Activated CD8-positive, alpha-beta memory T cell treated with anti-CD3 and anti-CD28 coated beads, Interleukin-2, amount 10 ng/mL, durations not matched to agents 7 days and 5 days (primary cell): ENCODE data around the gene CALD1. TPM values are rescaled to one million over a fixed set of nuclear protein-coding genes. Genes with fewer than 3 reads are reported as not detected.

Source experiments
- ATAC-seq: fragments of 150-1000 bp; cut with Tn5 transposase; one replicate; pipeline ENCODE4 v1.10.0; 2021; ENCODE audit warnings: moderate library complexity
- CTCF ChIA-PET: fragments of 350-600 bp; sonication (Branson Sonifier 250); formaldehyde crosslinking; loops from one replicate; lab custom pipeline; 2021; ENCODE audit warnings: antibody characterized with exemption; lab: Charles Lee
- DNase-seq: peaks from one replicate; pipeline ENCODE4 v3.0.0-alpha.2; 2020
- H3K27ac Mint-ChIP-seq: one replicate; pipeline ENCODE4 v1.8.0; 2021; ENCODE audit warnings: mild to moderate bottlenecking, mixed read lengths
- H3K27me3 Mint-ChIP-seq: one replicate; pipeline ENCODE4 v1.8.0; 2021; ENCODE audit warnings: mixed read lengths
- H3K36me3 Mint-ChIP-seq: one replicate; pipeline ENCODE4 v1.8.0; 2021; ENCODE audit warnings: mild to moderate bottlenecking, mixed read lengths
- H3K4me1 Mint-ChIP-seq: one replicate; pipeline ENCODE4 v1.8.0; 2021; ENCODE audit warnings: mixed read lengths
- H3K4me3 Mint-ChIP-seq: one replicate; pipeline ENCODE4 v1.8.0; 2021; ENCODE audit warnings: mild to moderate bottlenecking, moderate library complexity, mixed read lengths
- H3K9me3 Mint-ChIP-seq: one replicate; pipeline ENCODE4 v1.8.0; 2022; ENCODE audit warnings: low read depth, mixed read lengths
- total RNA-seq, 2 experiments: library from RNA; stranded (reverse); gene quantifications; one replicate each; pipeline ENCODE4 v1.2.3, GENCODE V29; 2021

Gene CALD1
- total RNA-seq, 2 experiments from 2014 or later, result 0.47 TPM; not detected in 1

GRCh38 chr7:134829380-134829986, 50.0 kb downstream of the CALD1 start:
- ATAC-seq (no peak), DNase-seq (no peak)
- H3K27ac Mint-ChIP-seq, result no peak overlapping the region
- H3K27me3 Mint-ChIP-seq, result peaks cover 5% of the 10 kb centered on the region
- H3K4me1 Mint-ChIP-seq, result no peaks in the 10 kb centered on the region
- CTCF ChIA-PET, result no interaction called here
- H3K9me3 Mint-ChIP-seq, result no peaks in the 10 kb centered on the region
- no peaks in the 10 kb centered on the region for H3K36me3 Mint-ChIP-seq
- no peak overlapping the region for H3K4me3 Mint-ChIP-seq

GRCh38 chr7:134831862-134832261, 52.4 kb downstream of the CALD1 start:
- no peaks in the 10 kb centered on the region for H3K9me3 Mint-ChIP-seq
- H3K27me3 Mint-ChIP-seq, result no peaks in the 10 kb centered on the region
- CTCF ChIA-PET, result no interaction called here
- H3K36me3 Mint-ChIP-seq, result no peaks in the 10 kb centered on the region
- no peak overlapping the region for H3K4me3 Mint-ChIP-seq
- no peak for ATAC-seq
- no peaks in the 10 kb centered on the region for H3K4me1 Mint-ChIP-seq
- no peak for DNase-seq
- H3K27ac Mint-ChIP-seq, result no peak overlapping the region

- Mint-ChIP-seq H3K9me3 (no peaks in the 10 kb centered on the region), H3K4me3 (no peak overlapping the region), H3K27ac (no peak overlapping the region), H3K4me1 (no peaks in the 10 kb centered on the region), H3K27me3 (no peaks in the 10 kb centered on the region), H3K36me3 (no peaks in the 10 kb centered on the region)
- CTCF ChIA-PET, result no interaction called here
- DNase-seq, result no peak
- ATAC-seq, result no peak
Observed at GRCh38 chr7:134832367-134832766, 52.9 kb downstream of the CALD1 start.

GRCh38 chr7:134834689-134835462, 55.4 kb downstream of the CALD1 start:
- Mint-ChIP-seq H3K36me3 (no peaks in the 10 kb centered on the region), H3K27ac (no peak overlapping the region), H3K27me3 (peaks cover 5% of the 10 kb centered on the region), H3K4me1 (no peaks in the 10 kb centered on the region), H3K4me3 (no peak overlapping the region), H3K9me3 (no peaks in the 10 kb centered on the region)
- DNase-seq, result no peak
- CTCF ChIA-PET, result no interaction called here
- ATAC-seq, result no peak

GRCh38 chr7:134835463-134835823, 56.0 kb downstream of the CALD1 start:
- Mint-ChIP-seq H3K4me3 (no peak overlapping the region), H3K27ac (no peak overlapping the region), H3K4me1 (no peaks in the 10 kb centered on the region), H3K27me3 (peaks cover 11% of the 10 kb centered on the region), H3K9me3 (no peaks in the 10 kb centered on the region), H3K36me3 (no peaks in the 10 kb centered on the region)
- ATAC-seq (no peak), DNase-seq (no peak)
- CTCF ChIA-PET, result no interaction called here

- no peak for DNase-seq
- Mint-ChIP-seq H3K9me3 (no peaks in the 10 kb centered on the region), H3K27ac (no peak overlapping the region), H3K27me3 (peaks cover 12% of the 10 kb centered on the region), H3K36me3 (no peaks in the 10 kb centered on the region), H3K4me3 (no peak overlapping the region), H3K4me1 (no peaks in the 10 kb centered on the region)
- no peak for ATAC-seq
- CTCF ChIA-PET, result no interaction called here
Observed at GRCh38 chr7:134836447-134836846, 57.0 kb downstream of the CALD1 start.

GRCh38 chr7:134839298-134839697, 59.9 kb downstream of the CALD1 start:
- CTCF ChIA-PET, result interaction anchor here (0.6 kb wide), 1 partner anchor 25 kb away, joined by 3 read pairs; no protein-coding TSS in a partner anchor
- no peak for ATAC-seq
- no peaks in the 10 kb centered on the region for H3K9me3 Mint-ChIP-seq
- no peak overlapping the region for H3K4me3 Mint-ChIP-seq
- H3K27ac Mint-ChIP-seq, result no peak overlapping the region
- peaks cover 12% of the 10 kb centered on the region for H3K27me3 Mint-ChIP-seq
- H3K36me3 Mint-ChIP-seq, result no peaks in the 10 kb centered on the region
- no peak for DNase-seq
- no peaks in the 10 kb centered on the region for H3K4me1 Mint-ChIP-seq

GRCh38 chr7:134842062-134842461, 62.6 kb downstream of the CALD1 start:
- Mint-ChIP-seq H3K27me3 (peaks cover 12% of the 10 kb centered on the region), H3K27ac (no peak overlapping the region), H3K4me3 (no peak overlapping the region), H3K36me3 (no peaks in the 10 kb centered on the region), H3K9me3 (no peaks in the 10 kb centered on the region), H3K4me1 (no peaks in the 10 kb centered on the region)
- no peak for ATAC-seq
- no peak for DNase-seq
- CTCF ChIA-PET, result no interaction called here

GRCh38 chr7:134842886-134843430, 63.5 kb downstream of the CALD1 start:
- no peaks in the 10 kb centered on the region for H3K36me3 Mint-ChIP-seq
- H3K27ac Mint-ChIP-seq, result no peak overlapping the region
- CTCF ChIA-PET, result no interaction called here
- no peak for ATAC-seq
- no peaks in the 10 kb centered on the region for H3K9me3 Mint-ChIP-seq
- peaks cover 12% of the 10 kb centered on the region for H3K27me3 Mint-ChIP-seq
- no peaks in the 10 kb centered on the region for H3K4me1 Mint-ChIP-seq
- H3K4me3 Mint-ChIP-seq, result no peak overlapping the region
- DNase-seq, result no peak

- DNase-seq (no peak), ATAC-seq (no peak)
- Mint-ChIP-seq H3K27me3 (peaks cover 12% of the 10 kb centered on the region), H3K4me1 (no peaks in the 10 kb centered on the region), H3K27ac (no peak overlapping the region), H3K4me3 (no peak overlapping the region), H3K36me3 (no peaks in the 10 kb centered on the region), H3K9me3 (no peaks in the 10 kb centered on the region)
- CTCF ChIA-PET, result no interaction called here
Observed at GRCh38 chr7:134844200-134844599, 64.8 kb downstream of the CALD1 start.

- no peak for DNase-seq
- CTCF ChIA-PET, result no interaction called here
- no peak overlapping the region for H3K27ac Mint-ChIP-seq
- no peak for ATAC-seq
- H3K27me3 Mint-ChIP-seq, result peaks cover 1% of the 10 kb centered on the region
- H3K9me3 Mint-ChIP-seq, result no peaks in the 10 kb centered on the region
- no peak overlapping the region for H3K4me3 Mint-ChIP-seq
- no peaks in the 10 kb centered on the region for H3K4me1 Mint-ChIP-seq
- H3K36me3 Mint-ChIP-seq, result no peaks in the 10 kb centered on the region
Observed at GRCh38 chr7:134845461-134845860, 66.0 kb downstream of the CALD1 start.

- Mint-ChIP-seq H3K4me1 (no peaks in the 10 kb centered on the region), H3K27ac (no peak overlapping the region), H3K4me3 (no peak overlapping the region), H3K36me3 (no peaks in the 10 kb centered on the region), H3K9me3 (no peaks in the 10 kb centered on the region), H3K27me3 (no peaks in the 10 kb centered on the region)
- CTCF ChIA-PET, result no interaction called here
- no peak for DNase-seq
- ATAC-seq, result no peak
Observed at GRCh38 chr7:134847851-134848588, 68.6 kb downstream of the CALD1 start.

- CTCF ChIA-PET, result no interaction called here
- DNase-seq, result no peak
- Mint-ChIP-seq H3K4me1 (peaks cover 3% of the 10 kb centered on the region), H3K4me3 (no peak overlapping the region), H3K27ac (no peak overlapping the region), H3K27me3 (no peaks in the 10 kb centered on the region), H3K36me3 (no peaks in the 10 kb centered on the region), H3K9me3 (no peaks in the 10 kb centered on the region)
- ATAC-seq, result no peak
Observed at GRCh38 chr7:134850066-134850465, 70.6 kb downstream of the CALD1 start.
